Mammary epithelial cell (primary cell): ENCODE results near the gene ITPRID2.

ENCODE experiments used
- CTCF ChIP-seq, 2 donors: IDR thresholded peaks in 1 of 2; conservative IDR thresholded peaks in 1 of 2; 2 replicates each; pipeline ENCODE4 v1.5.1; 2011 to 2012; ENCODE audit warnings: inconsistent platforms in 2 of 2, low read length in 2 of 2, mild to moderate bottlenecking in 2 of 2, control low read depth in 1 of 2, low read depth in 1 of 2; ENCODE audit not compliant: insufficient read depth in 1 of 2; ENCODE audit errors: extremely low read depth in 1 of 2
- EZH2 ChIP-seq: IDR thresholded peaks from 2 replicates; pipeline ENCODE4 v1.6.1; 2012; ENCODE audit warnings: low read length, inconsistent platforms, borderline replicate concordance

GRCh38 chr2:181943411-181944124 is 52.0 kb downstream of the ITPRID2 start:
- no peak for TF ChIP-seq CTCF (conservative IDR thresholded peaks at IDR 0.05 in 1 of 2, IDR thresholded peaks at IDR 0.05 in 1 of 2; ENCODE audit: extremely low read depth in 1 of 2, insufficient read depth in 1 of 2, low read depth in 1 of 2, low read length in 2 of 2)
- TF ChIP-seq EZH2, result no peak
